Mucosa of rectum (tissue), 2 donors: ENCODE measurements around the gene FBXO11.

ENCODE experiments used
- H3K27ac ChIP-seq, 2 donors: one replicate each; pipeline ENCODE4 v1.7.0; 2013; ENCODE audit warnings: inconsistent platforms in 2 of 2, low read depth in 2 of 2, low read length in 2 of 2
- H3K27me3 ChIP-seq, 2 donors: one replicate each; pipeline ENCODE4 v1.7.0; 2013; ENCODE audit warnings: low read length in 2 of 2; ENCODE audit not compliant: control insufficient read depth in 2 of 2, insufficient read depth in 2 of 2
- H3K36me3 ChIP-seq, 2 donors: one replicate each; pipeline ENCODE4 v1.7.0; 2013; ENCODE audit warnings: low read length in 2 of 2; ENCODE audit not compliant: control insufficient read depth in 2 of 2, insufficient read depth in 2 of 2
- H3K4me1 ChIP-seq, 2 donors: one replicate each; pipeline ENCODE4 v1.7.0; 2013; ENCODE audit warnings: low read length in 2 of 2, mild to moderate bottlenecking in 1 of 2; ENCODE audit not compliant: control insufficient read depth in 2 of 2, insufficient read depth in 2 of 2
- H3K4me3 ChIP-seq, 2 donors: one replicate each; pipeline ENCODE4 v1.7.0; 2013; ENCODE audit warnings: low read length in 2 of 2
- H3K9ac ChIP-seq, 2 donors: one replicate each; pipeline ENCODE4 v1.7.0; 2013; ENCODE audit warnings: low read length in 2 of 2, low read depth in 1 of 2, mild to moderate bottlenecking in 1 of 2
- H3K9me3 ChIP-seq, 2 donors: one replicate each; pipeline ENCODE4 v1.7.0; 2013; ENCODE audit warnings: low read length in 2 of 2; ENCODE audit not compliant: control insufficient read depth in 2 of 2
- donor health status: healthy.
- donor health status: Normal muscosa, but diverticular disease.

FBXO11 gene

DNA sequence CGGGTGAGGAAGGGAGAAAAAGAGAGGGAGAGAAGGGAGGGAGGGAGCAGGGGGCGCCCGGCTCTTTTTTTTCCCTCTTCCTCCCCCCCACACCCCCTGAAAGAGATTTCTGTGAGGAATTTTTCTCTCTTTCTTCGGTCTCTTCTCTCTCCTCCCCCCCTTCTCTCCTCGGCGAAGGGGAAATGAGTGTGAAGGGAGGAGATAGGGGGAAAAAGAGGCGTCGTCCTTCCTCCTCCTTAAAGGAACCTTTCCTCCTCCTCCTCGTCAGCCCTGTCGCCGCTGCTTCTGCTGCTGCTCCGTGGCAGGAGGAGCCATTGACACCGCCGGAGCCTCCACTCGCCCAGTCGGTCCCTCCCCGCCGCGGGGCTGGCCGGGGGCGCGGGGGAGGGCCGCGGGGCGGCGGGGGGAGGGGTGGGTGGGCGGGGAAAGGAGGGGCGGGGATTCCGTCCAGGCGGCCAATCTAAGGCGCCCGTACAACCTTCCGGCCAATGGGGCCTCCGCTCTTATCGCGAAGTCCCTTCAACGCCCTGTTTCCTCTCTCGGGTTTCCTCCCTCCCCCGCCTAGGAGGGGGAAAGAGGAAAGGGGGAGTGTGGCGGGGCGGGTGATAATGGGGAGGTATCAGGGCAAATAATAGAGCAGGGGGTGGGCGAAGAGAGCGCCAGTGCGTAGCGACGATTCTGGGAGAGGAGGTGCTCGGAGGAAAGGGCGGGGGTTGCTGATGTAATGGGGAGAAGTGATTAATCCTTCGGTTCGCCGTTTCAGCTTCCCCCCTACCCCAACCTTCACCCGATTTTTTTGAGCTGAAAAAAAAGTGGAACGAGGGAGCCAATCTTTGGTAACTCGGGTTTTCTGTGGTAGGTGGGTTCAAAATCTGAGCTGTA is at the start of gene FBXO11:
Gene FBXO11, minus strand, starts transcription at position 342 of the 882 bp plus-strand sequence. CDS start 778 bp downstream, outside the sequence.
- H3K27me3 ChIP-seq: no peaks in the 10 kb centered on the region
- H3K27ac ChIP-seq: peak within 1 kb of the TSS; percentile 95 to 97
- H3K4me1 ChIP-seq: peaks cover 5 to 11% of the 10 kb centered on the region in 2 donors
- peak within 1 kb of the TSS; percentile 90 to 92 for H3K9ac ChIP-seq
- no peaks in the 10 kb centered on the region for H3K9me3 ChIP-seq
- H3K36me3 ChIP-seq: no peaks in the 10 kb centered on the region
- peak within 1 kb of the TSS; percentile 90 to 95 for H3K4me3 ChIP-seq

DNA sequence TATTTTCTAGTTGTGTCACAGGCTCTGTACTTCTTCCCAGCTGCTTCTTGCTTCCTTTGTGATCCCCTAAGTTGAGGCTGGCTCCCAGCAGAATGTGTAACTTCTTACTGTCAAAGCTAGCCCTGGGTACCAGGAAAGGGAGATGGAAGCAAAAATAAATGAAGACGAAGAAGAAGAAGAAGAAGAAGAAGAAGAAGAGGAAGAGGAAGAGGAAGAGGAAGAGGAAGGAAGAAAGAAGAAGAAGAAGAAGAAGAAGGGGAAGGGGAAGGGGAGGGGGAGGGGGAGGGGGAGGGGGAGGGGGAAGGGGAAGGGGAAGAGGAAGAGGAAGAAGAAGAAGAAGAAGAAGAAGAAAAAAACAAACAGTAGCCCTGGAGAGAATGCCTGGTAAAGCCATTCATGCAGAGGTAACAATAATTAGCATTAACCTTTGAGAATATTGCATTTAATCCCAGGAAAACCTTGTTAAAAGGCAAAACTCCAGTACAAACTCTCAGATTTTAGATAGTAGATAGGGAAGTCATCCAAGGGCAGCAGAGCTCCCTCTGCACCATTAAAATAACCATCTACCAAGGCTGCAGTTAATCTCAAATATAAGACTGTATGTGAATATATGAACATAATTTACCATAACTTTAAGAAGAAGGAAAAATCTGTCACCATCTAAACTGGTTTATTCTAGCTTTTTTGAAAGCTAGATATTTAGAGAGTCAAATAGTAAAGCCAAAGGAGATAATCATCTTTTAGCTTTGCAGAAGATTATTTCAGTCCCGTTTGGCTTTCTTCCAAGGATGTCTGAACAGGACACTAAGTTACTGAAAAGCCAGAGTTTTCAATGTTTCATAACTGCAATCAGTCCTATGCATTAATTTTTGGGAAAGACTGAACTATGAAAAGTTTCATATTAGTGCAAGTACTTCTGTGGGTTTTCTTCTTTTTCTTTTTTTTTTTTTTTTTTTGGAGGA is 44.3 kb upstream of the FBXO11 start:
- no peak overlapping the region for H3K9ac ChIP-seq
- H3K36me3 ChIP-seq: no peaks in the 10 kb centered on the region
- H3K4me1 ChIP-seq: no peaks in the 10 kb centered on the region

DNA sequence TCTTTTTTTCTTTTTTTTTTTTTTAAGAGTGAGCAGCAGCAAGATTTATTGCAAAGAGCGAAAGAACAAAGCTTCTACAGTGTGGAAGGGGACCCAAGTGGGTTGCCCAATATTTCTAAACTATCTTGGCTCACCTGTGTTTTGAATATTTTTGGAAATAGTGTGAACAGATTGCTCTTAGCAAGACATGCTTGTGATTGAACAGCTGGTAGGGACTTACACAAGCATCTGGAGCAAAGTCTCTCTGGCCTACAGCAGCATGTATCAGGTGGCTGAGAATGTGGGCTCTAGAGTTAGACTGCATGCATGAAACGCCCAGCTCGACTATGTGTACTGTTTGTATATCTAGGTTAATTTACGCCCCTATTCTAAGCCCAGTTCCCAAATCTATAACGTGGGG is 40.3 kb upstream of the FBXO11 start:
- Histone ChIP-seq H3K36me3 (no peaks in the 10 kb centered on the region), H3K27me3 (no peaks in the 10 kb centered on the region), H3K27ac (no peak overlapping the region), H3K9me3 (no peaks in the 10 kb centered on the region), H3K9ac (no peak overlapping the region), H3K4me1 (no peaks in the 10 kb centered on the region), H3K4me3 (no peak overlapping the region)

More for the DNA sequence above, 44.3 kb upstream of the FBXO11 start:
- Histone ChIP-seq H3K27me3 (no peaks in the 10 kb centered on the region), H3K27ac (no peak overlapping the region), H3K4me3 (no peak overlapping the region), H3K9me3 (no peaks in the 10 kb centered on the region)

DNA sequence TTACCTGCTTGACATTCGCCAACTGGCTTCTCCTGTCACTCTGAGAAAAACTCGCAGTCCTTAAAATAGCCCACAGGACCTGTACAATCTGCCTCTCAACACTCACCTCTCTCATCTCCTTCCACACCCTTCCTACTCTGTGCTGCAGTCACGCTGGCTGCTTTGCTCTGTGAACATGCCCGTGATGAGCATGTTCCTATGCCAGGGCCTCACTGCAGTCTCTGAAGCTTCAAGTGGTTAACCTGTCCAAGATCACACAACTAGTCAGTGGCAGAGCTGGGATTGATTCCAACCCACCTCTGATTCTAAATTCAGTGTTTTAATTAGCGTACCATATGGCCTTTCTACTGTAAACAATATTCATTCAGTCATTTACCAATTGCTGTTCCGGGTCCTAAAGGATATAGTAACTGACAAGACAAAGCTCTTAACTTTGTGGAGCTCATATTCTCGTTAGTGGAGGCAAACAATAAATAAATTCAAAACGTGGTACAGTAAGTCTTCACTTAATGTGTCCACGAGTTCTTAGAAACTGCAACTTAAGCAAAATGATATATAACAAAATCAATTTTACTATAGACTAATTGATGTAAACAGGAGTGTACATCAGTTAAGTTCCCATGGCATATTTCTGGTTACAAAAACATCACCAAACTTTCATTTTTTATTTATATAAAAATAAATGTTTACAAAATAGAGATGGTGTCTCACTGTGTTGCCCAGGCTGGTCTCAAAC is 38.9 kb upstream of the FBXO11 start:
- H3K27ac ChIP-seq: no peak overlapping the region
- H3K27me3 ChIP-seq: no peaks in the 10 kb centered on the region
- H3K4me3 ChIP-seq: no peak overlapping the region
- no peaks in the 10 kb centered on the region for H3K9me3 ChIP-seq
- no peaks in the 10 kb centered on the region for H3K4me1 ChIP-seq
- no peak overlapping the region for H3K9ac ChIP-seq
- H3K36me3 ChIP-seq: no peaks in the 10 kb centered on the region

DNA sequence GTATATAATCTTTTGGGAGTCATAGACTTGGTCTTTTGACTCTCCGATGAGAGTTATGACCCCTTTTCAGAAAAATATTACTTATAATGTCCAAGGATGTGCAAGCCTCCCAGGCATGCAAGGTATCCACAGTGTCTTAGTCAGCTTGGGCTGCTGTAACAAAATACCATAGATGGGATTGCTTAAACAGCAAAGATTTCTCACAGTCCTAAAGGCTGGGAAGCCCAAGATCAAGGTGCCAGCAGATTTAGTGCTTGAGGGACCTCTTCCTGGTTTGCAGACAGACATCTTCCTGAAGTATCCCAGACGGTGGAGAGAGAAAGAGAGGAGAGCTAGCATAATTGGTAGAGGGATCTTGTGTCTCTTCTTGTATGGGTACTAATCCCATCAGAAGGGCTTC is 35.6 kb upstream of the FBXO11 start:
- Histone ChIP-seq H3K9ac (no peak overlapping the region), H3K4me1 (no peaks in the 10 kb centered on the region), H3K27me3 (no peaks in the 10 kb centered on the region), H3K36me3 (no peaks in the 10 kb centered on the region), H3K4me3 (no peak overlapping the region), H3K9me3 (no peaks in the 10 kb centered on the region), H3K27ac (no peak overlapping the region)

DNA sequence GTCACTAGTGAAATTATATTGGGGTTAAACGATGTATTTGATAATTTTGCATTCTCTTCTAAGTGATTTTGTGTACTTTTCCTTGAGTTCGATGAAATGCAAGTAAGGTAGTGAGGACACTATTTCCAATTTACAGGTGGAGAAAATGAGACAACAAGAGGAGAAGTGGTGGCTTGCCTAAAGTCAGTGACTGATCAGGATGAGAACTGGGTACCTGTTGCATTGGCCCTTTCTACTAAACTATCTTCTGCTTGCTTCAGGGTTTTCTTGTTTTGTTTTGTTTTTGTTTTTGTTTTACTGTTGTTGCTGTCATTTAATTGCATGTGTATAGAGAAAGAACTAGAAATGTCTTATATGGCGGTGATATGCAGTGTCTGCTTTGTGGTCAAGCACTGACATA is 31.4 kb upstream of the FBXO11 start:
- no peaks in the 10 kb centered on the region for H3K9me3 ChIP-seq
- H3K4me3 ChIP-seq: no peak overlapping the region
- no peaks in the 10 kb centered on the region for H3K36me3 ChIP-seq
- no peak overlapping the region for H3K9ac ChIP-seq
- no peaks in the 10 kb centered on the region for H3K4me1 ChIP-seq
- no peak overlapping the region for H3K27ac ChIP-seq
- no peaks in the 10 kb centered on the region for H3K27me3 ChIP-seq

DNA sequence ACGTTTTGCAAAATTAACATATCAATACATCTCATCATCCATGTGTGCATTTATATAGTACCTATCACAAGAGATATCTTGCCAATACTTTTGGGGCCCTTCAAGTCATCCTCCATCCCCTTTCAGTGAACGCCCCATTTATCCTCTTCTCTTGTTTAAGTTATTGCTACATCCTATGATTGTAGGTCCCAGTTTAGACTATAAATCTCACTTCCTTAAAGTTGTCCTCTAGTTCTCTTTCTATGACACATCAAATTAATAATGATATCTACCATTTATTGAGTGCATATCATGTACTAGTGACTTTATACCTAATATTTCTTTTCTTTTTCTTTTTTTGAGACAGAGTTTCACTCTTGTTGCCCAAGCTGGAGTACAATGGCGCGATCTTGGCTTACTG is 28.8 kb upstream of the FBXO11 start:
- Histone ChIP-seq H3K27ac (no peak overlapping the region), H3K27me3 (no peaks in the 10 kb centered on the region), H3K4me3 (no peak overlapping the region), H3K4me1 (no peaks in the 10 kb centered on the region), H3K36me3 (no peaks in the 10 kb centered on the region), H3K9ac (no peak overlapping the region), H3K9me3 (no peaks in the 10 kb centered on the region)

DNA sequence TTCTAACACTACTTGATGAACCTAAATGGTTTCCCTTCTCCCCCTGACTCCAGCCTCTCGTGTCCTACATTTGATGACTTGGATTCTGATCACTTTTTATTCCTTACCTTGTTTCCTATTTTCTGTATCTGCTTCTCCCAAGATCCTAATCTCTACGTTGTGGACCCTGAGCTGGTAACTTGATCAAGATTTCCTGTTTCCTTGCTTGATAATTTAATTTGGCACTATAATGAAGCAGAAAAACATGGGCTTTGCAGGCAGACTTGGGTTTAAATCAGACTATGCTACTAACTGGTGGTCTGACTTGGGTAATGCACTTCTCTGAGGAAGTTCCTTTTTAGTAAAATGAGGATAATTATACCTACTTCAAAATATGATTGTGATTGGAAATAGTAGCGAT is 11.7 kb upstream of the FBXO11 start:
- Histone ChIP-seq H3K4me3 (no peak overlapping the region), H3K27me3 (no peaks in the 10 kb centered on the region), H3K9me3 (no peaks in the 10 kb centered on the region), H3K27ac (no peak overlapping the region), H3K4me1 (no peaks in the 10 kb centered on the region), H3K9ac (no peak overlapping the region), H3K36me3 (no peaks in the 10 kb centered on the region)

DNA sequence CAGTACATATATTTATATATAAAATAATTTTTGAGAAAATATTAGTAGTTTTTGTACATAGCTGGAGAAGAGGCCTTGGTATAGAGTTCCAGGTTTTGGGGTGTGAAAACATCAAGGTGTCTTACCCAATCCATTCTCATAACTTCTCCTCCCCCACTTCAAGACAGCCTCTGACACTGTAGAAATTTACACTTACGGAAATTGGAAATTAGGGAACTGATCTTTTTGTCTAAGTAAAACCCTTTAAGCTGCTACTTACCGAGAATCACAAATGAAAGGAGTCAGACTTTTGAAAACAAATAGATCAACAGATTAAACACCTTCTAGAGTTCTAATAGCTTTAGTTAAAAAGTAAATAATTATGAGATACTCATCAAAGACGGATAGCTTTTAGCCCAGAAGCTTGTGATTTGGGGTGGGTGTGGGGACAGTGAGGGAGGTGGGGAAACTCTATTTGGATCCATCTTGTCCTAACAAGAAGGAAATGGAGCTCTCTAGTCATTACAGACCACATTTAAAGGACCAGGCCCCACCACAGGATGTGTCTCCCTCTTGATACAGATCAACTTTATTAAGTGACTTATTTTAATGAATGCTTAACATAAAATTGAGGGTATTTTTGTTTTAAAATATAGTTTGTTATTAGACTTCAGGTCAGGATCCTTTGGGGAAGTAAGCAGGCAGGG is 11.1 kb upstream of the FBXO11 start:
- Histone ChIP-seq H3K4me3 (no peak overlapping the region), H3K27me3 (no peaks in the 10 kb centered on the region), H3K9ac (no peak overlapping the region), H3K36me3 (no peaks in the 10 kb centered on the region), H3K9me3 (no peaks in the 10 kb centered on the region), H3K27ac (no peak overlapping the region), H3K4me1 (no peaks in the 10 kb centered on the region)
